K562 (cell line): ENCODE results near the gene MYBPHL. TPM values are rescaled to one million over a fixed set of nuclear protein-coding genes. Genes with fewer than 3 reads are reported as not detected.
A peak's percentile ranks its signal among the peaks of the same experiment; 100 is the strongest.

Source experiments
- CBX5 ChIP-seq: IDR thresholded peaks from 2 replicates; pipeline ENCODE4 v1.6.1; 2014; ENCODE audit warnings: low read depth, borderline replicate concordance
- CREM ChIP-seq: IDR thresholded peaks from 2 replicates; pipeline ENCODE4 v1.6.1; 2014; ENCODE audit warnings: antibody characterized with exemption, low read depth
- FOXA1 ChIP-seq: fragments of 450-650 bp; IDR thresholded peaks from 2 replicates; pipeline ENCODE4 v1.6.1; 2016; ENCODE audit warnings: mild to moderate bottlenecking, borderline replicate concordance
- FUS ChIP-seq: fragments of 200-400 bp; formaldehyde crosslinking; optimal IDR thresholded peaks from 2 replicates; pipeline ENCODE3; 2017; ENCODE audit warnings: low read depth, low read length
- HNRNPK ChIP-seq: fragments of 200-400 bp; formaldehyde crosslinking; IDR thresholded peaks from one replicate; pipeline ENCODE4 v1.6.1; 2018; ENCODE audit warnings: mild to moderate bottlenecking, low read depth, low read length; ENCODE audit not compliant: poor library complexity, severe bottlenecking
- KAT7 ChIP-seq: sonication (generic); formaldehyde crosslinking; IDR thresholded peaks from 2 replicates; pipeline ENCODE4 v1.8.0; 2022; ENCODE audit warnings: missing genetic modification reagents, mild to moderate bottlenecking, borderline replicate concordance
- KLF10 ChIP-seq: fragments of 250-450 bp; sonication (Bioruptor Pico); IDR thresholded peaks from 2 replicates; pipeline ENCODE4 v1.6.1; 2021; ENCODE audit warnings: matching md5 sums
- KLF6 ChIP-seq: fragments of 250-450 bp; sonication (Bioruptor Pico); IDR thresholded peaks from 2 replicates; pipeline ENCODE4 v1.4.0; 2020; ENCODE audit warnings: mild to moderate bottlenecking, moderate library complexity, borderline replicate concordance
- MCM3 ChIP-seq: fragments of 450-650 bp; IDR thresholded peaks from 2 replicates; pipeline ENCODE4 v1.6.1; 2016
- NR2F6 ChIP-seq: fragments of 450-650 bp; formaldehyde crosslinking; IDR thresholded peaks from 2 replicates; pipeline ENCODE4 v1.4.0; 2020; ENCODE audit warnings: mild to moderate bottlenecking
- NUFIP1 ChIP-seq: fragments of 450-650 bp; IDR thresholded peaks from 2 replicates; pipeline ENCODE4 v1.6.1; 2018; ENCODE audit not compliant: partially characterized antibody
- RFX1 ChIP-seq: fragments of 450-650 bp; IDR thresholded peaks from 2 replicates; pipeline ENCODE4 v1.6.1; 2016; ENCODE audit warnings: mild to moderate bottlenecking, moderate library complexity
- RFX7 ChIP-seq: fragments of 250-450 bp; sonication (Bioruptor Pico); IDR thresholded peaks from 2 replicates; pipeline ENCODE4 v1.5.1; 2021; ENCODE audit warnings: mild to moderate bottlenecking
- SIN3A ChIP-seq, 2 experiments: fragments of 150-350 bp in 1 of 2; IDR thresholded peaks; 2 replicates each; pipeline ENCODE4 v1.6.1; 2011 to 2016; ENCODE audit warnings: borderline replicate concordance in 2 of 2, low read depth in 2 of 2, low read length in 2 of 2, mild to moderate bottlenecking in 2 of 2, moderate library complexity in 2 of 2; ENCODE audit not compliant: control insufficient read depth in 1 of 2
- STAG1 ChIP-seq: sonication (generic); formaldehyde crosslinking; IDR thresholded peaks from 2 replicates; pipeline ENCODE4 v1.5.0; 2020; ENCODE audit warnings: missing genetic modification reagents, borderline replicate concordance
- TAF7 ChIP-seq: fragments of 450-650 bp; IDR thresholded peaks from 2 replicates; pipeline ENCODE4 v1.6.1; 2016; ENCODE audit warnings: missing genetic modification characterization, missing compliant biosample characterization
- TCF7L2 ChIP-seq: fragments of 150-350 bp; IDR thresholded peaks from 2 replicates; pipeline ENCODE4 v1.6.1; 2016; ENCODE audit warnings: low read depth, mild to moderate bottlenecking, low read length, moderate library complexity
- TEAD4 ChIP-seq, 2 experiments: sonication (generic) in 1 of 2; formaldehyde crosslinking in 1 of 2; IDR thresholded peaks; 2 replicates each; pipeline versions ENCODE4 v1.6.1 to v1.8.0; 2012 to 2022; ENCODE audit warnings: borderline replicate concordance in 1 of 2, inconsistent platforms in 1 of 2, low read length in 1 of 2, mild to moderate bottlenecking in 1 of 2, missing genetic modification reagents in 1 of 2
- TGIF2 ChIP-seq: sonication (generic); formaldehyde crosslinking; IDR thresholded peaks from 2 replicates; pipeline ENCODE4 v1.8.1; 2022; ENCODE audit warnings: mild to moderate bottlenecking, missing genetic modification reagents, moderate library complexity
- TSC22D4 ChIP-seq: fragments of 450-650 bp; IDR thresholded peaks from 2 replicates; pipeline ENCODE4 v1.6.1; 2016; ENCODE audit warnings: missing genetic modification characterization, missing biosample characterization, control low read depth
- ZNF717 ChIP-seq: fragments of 250-450 bp; sonication (Bioruptor Pico); IDR thresholded peaks from 2 replicates; pipeline ENCODE4 v1.5.0; 2021
- ZNF75A ChIP-seq: fragments of 450-650 bp; formaldehyde crosslinking; IDR thresholded peaks from 2 replicates; pipeline ENCODE4 v1.4.0; 2020; ENCODE audit warnings: mild to moderate bottlenecking
- ZNF780A ChIP-seq: fragments of 250-450 bp; sonication (Bioruptor Pico); IDR thresholded peaks from 2 replicates; pipeline ENCODE4 v1.5.0; 2021; ENCODE audit warnings: mild to moderate bottlenecking
- ZNF79 ChIP-seq: fragments of 250-450 bp; sonication (Bioruptor Pico); IDR thresholded peaks from 2 replicates; pipeline ENCODE4 v1.4.0; 2020; ENCODE audit warnings: low read depth, mild to moderate bottlenecking, moderate library complexity
- ZSCAN32 ChIP-seq: fragments of 450-650 bp; formaldehyde crosslinking; IDR thresholded peaks from 2 replicates; pipeline ENCODE4 v1.4.0; 2020; ENCODE audit warnings: mild to moderate bottlenecking, moderate library complexity
- polyA plus RNA-seq, 8 experiments: library from polyadenylated mRNA; depleted of rRNA in 4 of 8; stranded (reverse) in 5 of 8; unstranded in 3 of 8; fragments of >200 nt; fragmentation: Nextera tagmentation in 2 of 8; fragmentation: Illumina TruSeq in 1 of 8; extraction: Ambion mirVana in 2 of 8; extraction: Trizol in 1 of 8; gene quantifications; 2 replicates each; pipeline versions ENCODE4 v1.2.1 to v1.2.3, GENCODE V29; 2011 to 2014; ENCODE audit warnings: inconsistent platforms in 1 of 8, missing spikeins in 1 of 8
- total RNA-seq, 7 experiments: library from RNA; depleted of rRNA in 6 of 7; stranded (reverse); fragments of >200 nt in 6 of 7; fragmentation: Illumina TruSeq in 2 of 7; extraction: Trizol in 2 of 7; gene quantifications; 2 replicates each; pipeline versions ENCODE4 v1.2.1 to v1.2.3, GENCODE V29; 2011 to 2021; ENCODE audit warnings: low replicate concordance in 1 of 7
- TF ChIP-seq, protein P1 (sequence below), 2 experiments: IDR thresholded peaks; 2 replicates each; pipeline ENCODE4 v1.6.1; 2011; ENCODE audit warnings: borderline replicate concordance in 1 of 2, control low read depth in 1 of 2, low read depth in 1 of 2, low read length in 1 of 2, mild to moderate bottlenecking in 1 of 2, mixed read lengths in 1 of 2, moderate library complexity in 1 of 2; ENCODE audit not compliant: insufficient read depth in 1 of 2, insufficient read length in 1 of 2, poor library complexity in 1 of 2, severe bottlenecking in 1 of 2; ENCODE audit errors: extremely low read depth in 1 of 2
- TF ChIP-seq, protein P2 (sequence below), 2 experiments: fragments of 450-650 bp; conservative IDR thresholded peaks; 2 replicates each; pipeline ENCODE4 v1.6.1; 2017; ENCODE audit warnings: mild to moderate bottlenecking in 2 of 2, moderate library complexity in 2 of 2

The MYBPHL gene
- total and polyA plus RNA-seq, 9 of the 15 experiments (the other 6 are each of a cell fraction or from before 2014, with no cell fraction given), result 0.20 to 1.9 (median 0.33) TPM

DNA sequence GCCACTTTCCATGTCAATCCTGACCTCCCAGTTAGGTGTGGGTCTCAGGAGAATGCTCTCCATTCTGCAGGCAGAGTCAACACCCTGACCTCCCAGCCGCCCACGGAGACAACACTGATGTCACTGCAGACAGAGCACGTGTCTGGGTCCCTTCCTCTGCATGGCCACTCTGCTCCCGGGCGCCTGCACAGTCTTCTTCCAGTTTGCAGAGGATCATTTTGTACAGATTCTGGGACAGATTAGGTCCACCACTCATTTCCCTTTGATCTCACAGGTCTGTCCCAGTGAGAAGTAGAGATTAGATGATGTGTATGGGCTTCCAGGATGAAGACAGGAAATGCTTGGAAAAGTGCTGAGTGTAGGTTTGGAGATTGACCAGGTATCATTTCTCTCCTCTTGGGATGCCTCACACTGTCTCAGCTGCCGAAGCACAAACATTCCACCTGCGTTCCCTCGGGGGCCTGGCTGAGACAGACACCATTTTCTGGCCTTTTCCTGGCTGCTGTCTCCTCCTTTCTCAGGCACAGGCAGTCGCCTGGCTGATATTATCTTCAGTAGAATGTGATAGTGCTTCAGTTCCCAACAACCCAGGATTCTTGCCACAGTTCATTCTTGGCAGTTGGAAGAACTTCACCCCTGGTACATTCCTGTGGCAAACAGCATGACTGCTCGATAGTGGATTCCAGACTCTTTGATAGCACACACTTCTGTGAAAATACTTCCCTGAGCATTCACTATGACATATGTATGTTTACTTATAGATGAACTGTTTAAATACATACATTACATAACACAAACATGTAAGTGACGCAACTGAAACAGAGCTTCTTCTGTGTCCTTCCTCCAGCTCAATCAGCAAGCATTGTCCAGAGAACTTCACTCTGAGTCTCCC, 7.9 kb downstream of the MYBPHL start (continued):
- TF ChIP-seq, protein P1, sequence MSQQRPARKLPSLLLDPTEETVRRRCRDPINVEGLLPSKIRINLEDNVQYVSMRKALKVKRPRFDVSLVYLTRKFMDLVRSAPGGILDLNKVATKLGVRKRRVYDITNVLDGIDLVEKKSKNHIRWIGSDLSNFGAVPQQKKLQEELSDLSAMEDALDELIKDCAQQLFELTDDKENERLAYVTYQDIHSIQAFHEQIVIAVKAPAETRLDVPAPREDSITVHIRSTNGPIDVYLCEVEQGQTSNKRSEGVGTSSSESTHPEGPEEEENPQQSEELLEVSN (IDR thresholded peaks at IDR 0.05; ENCODE audit: borderline replicate concordance in 1 of 2, extremely low read depth in 1 of 2, insufficient read depth in 1 of 2, insufficient read length in 1 of 2, low read depth in 1 of 2, low read length in 1 of 2, poor library complexity in 1 of 2, severe bottlenecking in 1 of 2), result peak; percentile 89 to 94
- TF ChIP-seq ZSCAN32 (CRISPR knock-in tag), result no peak
- no peak for TF ChIP-seq TGIF2 (CRISPR knock-in tag)
- 0 out of 2 replicates have a peak, but pooled peaks have one; percentile 6 for TF ChIP-seq TEAD4 (IDR thresholded peaks at IDR 0.05; ENCODE audit: low read length)
- no peak for TF ChIP-seq TEAD4 (CRISPR knock-in tag; IDR thresholded peaks at IDR 0.05; ENCODE audit: borderline replicate concordance)
- peak; percentile 66 for TF ChIP-seq CREM
- TF ChIP-seq FUS, result no peak
- no peak for TF ChIP-seq FOXA1
- TF ChIP-seq ZNF780A (CRISPR knock-in tag), result no peak
- TF ChIP-seq KAT7 (CRISPR knock-in tag), result no peak
- no peak for TF ChIP-seq SIN3A (IDR thresholded peaks at IDR 0.05; ENCODE audit: borderline replicate concordance in 2 of 2, control insufficient read depth in 1 of 2, low read depth in 2 of 2, low read length in 2 of 2)
- TF ChIP-seq MCM3, result no peak
- no peak for TF ChIP-seq HNRNPK
- no peak for TF ChIP-seq KLF10 (CRISPR knock-in tag)
- TF ChIP-seq STAG1, result no peak
- TF ChIP-seq, protein P2, sequence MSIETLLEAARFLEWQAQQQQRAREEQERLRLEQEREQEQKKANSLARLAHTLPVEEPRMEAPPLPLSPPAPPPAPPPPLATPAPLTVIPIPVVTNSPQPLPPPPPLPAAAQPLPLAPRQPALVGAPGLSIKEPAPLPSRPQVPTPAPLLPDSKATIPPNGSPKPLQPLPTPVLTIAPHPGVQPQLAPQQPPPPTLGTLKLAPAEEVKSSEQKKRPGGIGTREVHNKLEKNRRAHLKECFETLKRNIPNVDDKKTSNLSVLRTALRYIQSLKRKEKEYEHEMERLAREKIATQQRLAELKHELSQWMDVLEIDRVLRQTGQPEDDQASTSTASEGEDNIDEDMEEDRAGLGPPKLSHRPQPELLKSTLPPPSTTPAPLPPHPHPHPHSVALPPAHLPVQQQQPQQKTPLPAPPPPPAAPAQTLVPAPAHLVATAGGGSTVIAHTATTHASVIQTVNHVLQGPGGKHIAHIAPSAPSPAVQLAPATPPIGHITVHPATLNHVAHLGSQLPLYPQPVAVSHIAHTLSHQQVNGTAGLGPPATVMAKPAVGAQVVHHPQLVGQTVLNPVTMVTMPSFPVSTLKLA (conservative IDR thresholded peaks at IDR 0.05), result peak; percentile 79 to 83
- no peak for TF ChIP-seq RFX7 (CRISPR knock-in tag)
- TF ChIP-seq TSC22D4, result no peak
- TF ChIP-seq RFX1, result no peak
- no peak for TF ChIP-seq TCF7L2
- no peak for TF ChIP-seq TAF7
- no peak for TF ChIP-seq ZNF75A (CRISPR knock-in tag)
- TF ChIP-seq ZNF79, result no peak
- TF ChIP-seq KLF6, result no peak
- TF ChIP-seq CBX5, result no peak
- no peak for TF ChIP-seq ZNF717
- peak; percentile 72 for TF ChIP-seq NUFIP1
- no peak for TF ChIP-seq NR2F6 (CRISPR knock-in tag)
